T-cell (primary cell): ENCODE data around the gene DCC. TPM values are rescaled to one million over a fixed set of nuclear protein-coding genes. Genes with fewer than 3 reads are reported as not detected.

Source experiments
- ATAC-seq, 4 experiments: fragments of 200-7000 bp in 3 of 4; fragments of 150-1000 bp in 1 of 4; cut with Tn5 transposase; replicated peaks in 1 of 4; 1 replicate in 3 of 4; 2 replicates in 1 of 4; pipeline ENCODE4 v1.10.0; 2021; ENCODE audit warnings: moderate library complexity in 3 of 4, mild to moderate bottlenecking in 2 of 4, moderate number of reproducible peaks in 1 of 4
- CTCF ChIA-PET, 2 donors: fragments of 300-600 bp; sonication (Branson Sonifier 250); formaldehyde crosslinking; loops; one replicate each; lab custom pipeline; 2022; ENCODE audit warnings: antibody characterized with exemption in 2 of 2; lab: Charles Lee
- POLR2A ChIA-PET, 2 donors: fragments of 300-600 bp; sonication (Branson Sonifier 250); formaldehyde crosslinking; loops; one replicate each; lab custom pipeline; 2022; ENCODE audit warnings: antibody characterized with exemption in 2 of 2; lab: Charles Lee
- DNase-seq, 35 experiments: peaks; one replicate each; pipeline versions ENCODE4 v3.0.0 to v3.0.0-alpha.2; 2013 to 2023
- H3K27ac ChIP-seq: one replicate; pipeline ENCODE4 v1.5.1; 2013; ENCODE audit warnings: low read length
- H3K27me3 ChIP-seq, 2 experiments: replicated peaks in 1 of 2; 1 replicate in 1 of 2; 2 replicates in 1 of 2; pipeline versions ENCODE4 v1.6.1 to v1.7.0; 2013; ENCODE audit warnings: low read length in 1 of 2, mixed read lengths in 1 of 2; ENCODE audit not compliant: control insufficient read depth in 2 of 2, insufficient read depth in 2 of 2; ENCODE audit errors: extremely low read depth in 1 of 2
- H3K36me3 ChIP-seq, 2 donors: 1 replicate in 1 of 2; 2 replicates in 1 of 2; pipeline versions ENCODE4 v1.6.1 to v1.7.0; 2013; ENCODE audit warnings: low read length in 1 of 2; ENCODE audit not compliant: control insufficient read depth in 2 of 2, insufficient read depth in 1 of 2; ENCODE audit errors: extremely low read depth in 1 of 2
- H3K4me1 ChIP-seq, 2 experiments: 1 replicate in 1 of 2; 2 replicates in 1 of 2; pipeline versions ENCODE4 v1.6.1 to v1.7.0; 2013; ENCODE audit warnings: low read length in 2 of 2, mixed read lengths in 1 of 2; ENCODE audit not compliant: insufficient read depth in 2 of 2, control insufficient read depth in 1 of 2; ENCODE audit errors: extremely low read depth in 1 of 2
- H3K4me3 ChIP-seq, 2 donors: 1 replicate in 1 of 2; 2 replicates in 1 of 2; pipeline versions ENCODE4 v1.5.1 to v1.7.0; 2013; ENCODE audit warnings: mild to moderate bottlenecking in 2 of 2, low read length in 1 of 2, moderate library complexity in 1 of 2; ENCODE audit not compliant: control insufficient read depth in 1 of 2; ENCODE audit errors: extremely low read depth in 1 of 2
- H3K9me3 ChIP-seq: 2 replicates; pipeline ENCODE4 v1.7.0; 2013
- H3K27ac Mint-ChIP-seq, 2 donors: one replicate each; pipeline ENCODE4 v1.8.0; 2020 to 2021; ENCODE audit warnings: mild to moderate bottlenecking in 2 of 2, mixed read lengths in 2 of 2
- H3K27me3 Mint-ChIP-seq, 2 donors: one replicate each; pipeline ENCODE4 v1.8.0; 2021 to 2022; ENCODE audit warnings: mixed read lengths in 2 of 2
- H3K36me3 Mint-ChIP-seq: one replicate; pipeline ENCODE4 v1.8.0; 2021; ENCODE audit warnings: mixed read lengths
- H3K4me1 Mint-ChIP-seq, 3 donors: one replicate each; pipeline ENCODE4 v1.8.0; 2020 to 2022; ENCODE audit warnings: mixed read lengths in 3 of 3, mild to moderate bottlenecking in 1 of 3
- H3K4me3 Mint-ChIP-seq, 3 donors: one replicate each; pipeline ENCODE4 v1.8.0; 2020 to 2022; ENCODE audit warnings: mild to moderate bottlenecking in 3 of 3, mixed read lengths in 3 of 3, moderate library complexity in 3 of 3
- H3K9me3 Mint-ChIP-seq, 3 donors: one replicate each; pipeline ENCODE4 v1.8.0; 2020 to 2022; ENCODE audit warnings: mixed read lengths in 3 of 3
- WGBS: methylation state at CpG from one replicate; pipeline ENCODE4 v1.1.5; 2013; ENCODE audit warnings: missing lambda C conversion rate; ENCODE audit not compliant: insufficient coverage; 5-methylcytosine and 5-hydroxymethylcytosine counted together
- total RNA-seq, 35 experiments: library from RNA in 6 of 35; stranded (reverse) in 6 of 35; fragments of 120-200 nt in 1 of 35; gene quantifications; one replicate each; pipeline versions ENCODE4 v1.2.1 to v1.2.4 and lab custom pipeline; 2013 to 2026

Gene DCC
- total RNA-seq, 5 donors from 2014 or later (not counting 1 experiment from before 2014, with no cell fraction given), result not detected

GRCh38 chr18:53319628-53320027 lies 979.6 kb downstream of the DCC start:
- Mint-ChIP-seq H3K27me3 (no peaks in the 10 kb centered on the region), H3K4me3 (no peak overlapping the region), H3K27ac (no peak overlapping the region), H3K4me1 (no peaks in the 10 kb centered on the region), H3K36me3 (no peaks in the 10 kb centered on the region), H3K9me3 (peaks cover 6 to 14% (median 13%) of the 10 kb centered on the region in 3 donors)
- DNase-seq (no peak), ATAC-seq (no peak)
- H3K4me3 ChIP-seq, result no peak overlapping the region
- H3K9me3 ChIP-seq, result peaks cover 4% of the 10 kb centered on the region
- WGBS, result no CpG with 5 or more reads among the region's 2 CpGs
- H3K36me3 ChIP-seq, result no peaks in the 10 kb centered on the region
- H3K4me1 ChIP-seq, result no peaks in the 10 kb centered on the region
- no peaks in the 10 kb centered on the region for H3K27me3 ChIP-seq
- ChIA-PET CTCF (no interaction called here), POLR2A (no interaction called here)
- H3K27ac ChIP-seq, result no peak overlapping the region

- no CpG with 5 or more reads among the region's 1 CpG for WGBS
- H3K9me3 ChIP-seq, result peaks cover 4% of the 10 kb centered on the region
- no peaks in the 10 kb centered on the region for H3K27me3 Mint-ChIP-seq
- H3K27ac Mint-ChIP-seq, result no peak overlapping the region
- H3K4me1 Mint-ChIP-seq, result no peaks in the 10 kb centered on the region
- no peak overlapping the region for H3K4me3 ChIP-seq
- H3K36me3 Mint-ChIP-seq, result no peaks in the 10 kb centered on the region
- H3K4me3 Mint-ChIP-seq, result no peak overlapping the region
- peaks cover 6 to 13% (median 8%) of the 10 kb centered on the region in 3 donors for H3K9me3 Mint-ChIP-seq
- ChIA-PET CTCF (no interaction called here), POLR2A (no interaction called here)
- H3K27me3 ChIP-seq, result no peaks in the 10 kb centered on the region
- no peak for DNase-seq
- no peaks in the 10 kb centered on the region for H3K36me3 ChIP-seq
- no peaks in the 10 kb centered on the region for H3K4me1 ChIP-seq
- no peak overlapping the region for H3K27ac ChIP-seq
- ATAC-seq, result no peak
Observed at GRCh38 chr18:53322163-53322562, 982.2 kb downstream of the DCC start.

- H3K36me3 Mint-ChIP-seq, result no peaks in the 10 kb centered on the region
- ChIA-PET POLR2A (no interaction called here), CTCF (no interaction called here)
- no peak overlapping the region for H3K4me3 ChIP-seq
- peaks cover 4% of the 10 kb centered on the region for H3K9me3 ChIP-seq
- H3K27me3 Mint-ChIP-seq, result no peaks in the 10 kb centered on the region
- DNase-seq (no peak), ATAC-seq (no peak)
- H3K27ac ChIP-seq, result no peak overlapping the region
- no CpG with 5 or more reads among the region's 1 CpG for WGBS
- no peaks in the 10 kb centered on the region for H3K4me1 Mint-ChIP-seq
- H3K9me3 Mint-ChIP-seq, result peaks cover 4 to 8% (median 4%) of the 10 kb centered on the region in 3 donors
- no peaks in the 10 kb centered on the region for H3K27me3 ChIP-seq
- no peak overlapping the region for H3K4me3 Mint-ChIP-seq
- H3K4me1 ChIP-seq, result no peaks in the 10 kb centered on the region
- H3K27ac Mint-ChIP-seq, result no peak overlapping the region
- H3K36me3 ChIP-seq, result no peaks in the 10 kb centered on the region
Observed at GRCh38 chr18:53324353-53324752, 984.4 kb downstream of the DCC start.

GRCh38 chr18:53360501-53361443 lies 1020.8 kb downstream of the DCC start:
- Mint-ChIP-seq H3K4me3 (no peak overlapping the region), H3K27me3 (no peaks in the 10 kb centered on the region), H3K27ac (no peak overlapping the region), H3K36me3 (no peaks in the 10 kb centered on the region), H3K4me1 (no peaks in the 10 kb centered on the region), H3K9me3 (peaks cover 0 to 7% (median 4%) of the 10 kb centered on the region in 3 donors)
- H3K36me3 ChIP-seq, result no peaks in the 10 kb centered on the region
- ChIA-PET POLR2A (no interaction called here), CTCF (no interaction called here)
- H3K9me3 ChIP-seq, result no peaks in the 10 kb centered on the region
- no peak overlapping the region for H3K4me3 ChIP-seq
- WGBS, result 60% methylated on average over 1 of the region's 8 CpGs
- DNase-seq (no peak), ATAC-seq (no peak)
- H3K4me1 ChIP-seq, result no peaks in the 10 kb centered on the region
- no peak overlapping the region for H3K27ac ChIP-seq
- no peaks in the 10 kb centered on the region for H3K27me3 ChIP-seq

GRCh38 chr18:53375621-53376020 lies 1035.6 kb downstream of the DCC start:
- H3K27me3 ChIP-seq, result no peaks in the 10 kb centered on the region
- no peaks in the 10 kb centered on the region for H3K36me3 ChIP-seq
- DNase-seq (no peak), ATAC-seq (no peak)
- no peak overlapping the region for H3K4me3 Mint-ChIP-seq
- H3K4me1 ChIP-seq, result no peaks in the 10 kb centered on the region
- no peaks in the 10 kb centered on the region for H3K9me3 ChIP-seq
- peaks cover 0 to 11% (median 4%) of the 10 kb centered on the region in 3 donors for H3K9me3 Mint-ChIP-seq
- H3K4me1 Mint-ChIP-seq, result no peaks in the 10 kb centered on the region
- H3K27me3 Mint-ChIP-seq, result no peaks in the 10 kb centered on the region
- no peaks in the 10 kb centered on the region for H3K36me3 Mint-ChIP-seq
- H3K27ac ChIP-seq, result no peak overlapping the region
- WGBS, result no CpG with 5 or more reads among the region's 2 CpGs
- H3K27ac Mint-ChIP-seq, result no peak overlapping the region
- ChIA-PET CTCF (no interaction called here), POLR2A (no interaction called here)
- no peak overlapping the region for H3K4me3 ChIP-seq

- Histone ChIP-seq H3K9me3 (no peaks in the 10 kb centered on the region), H3K4me1 (no peaks in the 10 kb centered on the region), H3K36me3 (no peaks in the 10 kb centered on the region), H3K27me3 (no peaks in the 10 kb centered on the region), H3K27ac (no peak overlapping the region), H3K4me3 (no peak overlapping the region)
- Mint-ChIP-seq H3K4me3 (no peak overlapping the region), H3K27me3 (no peaks in the 10 kb centered on the region), H3K4me1 (no peaks in the 10 kb centered on the region), H3K36me3 (no peaks in the 10 kb centered on the region), H3K9me3 (peaks cover 0 to 1% (median 0%) of the 10 kb centered on the region in 3 donors), H3K27ac (no peak overlapping the region)
- WGBS, result no CpG with 5 or more reads among the region's 1 CpG
- POLR2A ChIA-PET, result no interaction called here
- ATAC-seq (no peak), DNase-seq (no peak)
- CTCF ChIA-PET, result no interaction called here
Observed at GRCh38 chr18:53380063-53380639, 1040.2 kb downstream of the DCC start.
